22Rv1 (cell line): ENCODE data around the gene CTNNA1.

ENCODE experiments used
- ZFX ChIP-seq: fragments of 450-650 bp; IDR thresholded peaks from 2 replicates; pipeline ENCODE4 v1.6.1; 2017; ENCODE audit warnings: antibody characterized with exemption, borderline replicate concordance
- TF ChIP-seq, protein P1 (sequence below): fragments of 450-650 bp; IDR thresholded peaks from 2 replicates; pipeline ENCODE4 v1.5.1; 2017; ENCODE audit warnings: mild to moderate bottlenecking

DNA sequence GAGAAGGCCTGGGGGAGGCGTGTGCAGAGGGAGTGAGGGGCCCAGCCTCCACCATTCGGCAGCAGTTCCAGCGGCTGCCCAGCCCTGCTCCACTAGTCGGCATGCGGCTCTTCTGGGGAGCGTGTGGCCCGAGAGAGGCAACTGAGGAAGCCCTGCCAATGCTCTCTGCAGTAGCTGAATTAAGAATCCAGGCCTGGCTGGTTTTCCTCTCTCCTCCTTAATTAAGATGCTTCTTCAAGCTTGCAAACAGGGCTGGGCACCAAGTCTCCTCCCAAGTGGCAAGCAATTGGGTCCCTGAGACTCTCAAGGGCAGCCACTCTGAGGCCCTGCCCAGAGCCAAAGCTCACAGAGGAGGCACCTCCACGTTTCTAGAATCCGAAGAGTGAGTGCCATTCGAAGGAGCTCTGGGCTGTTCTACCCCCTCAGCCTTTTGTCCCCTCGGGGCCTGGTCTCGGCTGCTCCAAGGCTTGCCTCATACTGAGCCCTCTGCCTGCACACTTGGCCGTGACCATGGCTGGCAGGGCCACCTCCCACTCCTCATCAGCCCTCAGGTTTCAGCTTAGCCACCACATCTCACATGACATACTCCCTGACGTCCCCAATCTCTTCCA lies 197.3 kb downstream of the CTNNA1 start:
- TF ChIP-seq, protein P1, sequence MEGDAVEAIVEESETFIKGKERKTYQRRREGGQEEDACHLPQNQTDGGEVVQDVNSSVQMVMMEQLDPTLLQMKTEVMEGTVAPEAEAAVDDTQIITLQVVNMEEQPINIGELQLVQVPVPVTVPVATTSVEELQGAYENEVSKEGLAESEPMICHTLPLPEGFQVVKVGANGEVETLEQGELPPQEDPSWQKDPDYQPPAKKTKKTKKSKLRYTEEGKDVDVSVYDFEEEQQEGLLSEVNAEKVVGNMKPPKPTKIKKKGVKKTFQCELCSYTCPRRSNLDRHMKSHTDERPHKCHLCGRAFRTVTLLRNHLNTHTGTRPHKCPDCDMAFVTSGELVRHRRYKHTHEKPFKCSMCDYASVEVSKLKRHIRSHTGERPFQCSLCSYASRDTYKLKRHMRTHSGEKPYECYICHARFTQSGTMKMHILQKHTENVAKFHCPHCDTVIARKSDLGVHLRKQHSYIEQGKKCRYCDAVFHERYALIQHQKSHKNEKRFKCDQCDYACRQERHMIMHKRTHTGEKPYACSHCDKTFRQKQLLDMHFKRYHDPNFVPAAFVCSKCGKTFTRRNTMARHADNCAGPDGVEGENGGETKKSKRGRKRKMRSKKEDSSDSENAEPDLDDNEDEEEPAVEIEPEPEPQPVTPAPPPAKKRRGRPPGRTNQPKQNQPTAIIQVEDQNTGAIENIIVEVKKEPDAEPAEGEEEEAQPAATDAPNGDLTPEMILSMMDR, result no peak
- no peak for TF ChIP-seq ZFX
